GM23248 (cell line): Measurements from ENCODE around the gene OR5K2. TPM values are rescaled to one million over a fixed set of nuclear protein-coding genes. Genes with fewer than 3 reads are reported as not detected.

ENCODE experiments used
- DNase-seq: peaks from one replicate; pipeline ENCODE4 v3.0.0-alpha.2; 2015
- H2AFZ ChIP-seq: fragments of 200-600 bp; sonication (generic); 2 replicates; pipeline ENCODE4 v1.6.1; 2016; ENCODE audit warnings: antibody characterized with exemption
- H3F3A ChIP-seq: fragments of 200-600 bp; sonication (generic); 2 replicates; pipeline ENCODE4 v1.6.1; 2016; ENCODE audit warnings: mild to moderate bottlenecking, antibody characterized with exemption, mixed run types; ENCODE audit not compliant: insufficient read depth
- H3K27ac ChIP-seq: fragments of 200-600 bp; sonication (generic); 2 replicates; pipeline ENCODE4 v1.5.1; 2016; ENCODE audit warnings: mild to moderate bottlenecking
- H3K27me3 ChIP-seq: fragments of 200-600 bp; sonication (generic); replicated peaks from 2 replicates; pipeline ENCODE4 v1.6.1; 2016; ENCODE audit warnings: mild to moderate bottlenecking; ENCODE audit not compliant: insufficient read depth
- H3K36me3 ChIP-seq: fragments of 200-600 bp; sonication (generic); 2 replicates; pipeline ENCODE4 v1.6.1; 2016; ENCODE audit warnings: low read depth, mild to moderate bottlenecking
- H3K4me1 ChIP-seq: fragments of 200-600 bp; sonication (generic); 2 replicates; pipeline ENCODE4 v1.6.1; 2016; ENCODE audit warnings: mild to moderate bottlenecking; ENCODE audit not compliant: insufficient read depth
- H3K4me2 ChIP-seq: fragments of 200-600 bp; sonication (generic); one replicate; pipeline ENCODE4 v1.6.1; 2016; ENCODE audit warnings: mild to moderate bottlenecking; ENCODE audit not compliant: unreplicated experiment
- H3K4me3 ChIP-seq: fragments of 200-600 bp; sonication (generic); 2 replicates; pipeline ENCODE4 v1.5.1; 2016; ENCODE audit warnings: mild to moderate bottlenecking
- H3K79me2 ChIP-seq: fragments of 200-600 bp; sonication (generic); 2 replicates; pipeline ENCODE4 v1.6.1; 2016; ENCODE audit warnings: mild to moderate bottlenecking; ENCODE audit not compliant: insufficient read depth
- H3K9ac ChIP-seq: fragments of 200-600 bp; sonication (generic); 2 replicates; pipeline ENCODE4 v1.6.1; 2016; ENCODE audit warnings: mild to moderate bottlenecking
- H3K9me2 ChIP-seq: fragments of 200-600 bp; sonication (generic); 2 replicates; pipeline ENCODE4 v1.6.1; 2016; ENCODE audit warnings: mixed run types, mild to moderate bottlenecking, moderate library complexity; ENCODE audit not compliant: insufficient read depth
- H3K9me3 ChIP-seq: fragments of 200-600 bp; sonication (generic); one replicate; pipeline ENCODE4 v1.6.1; 2017; ENCODE audit warnings: low read depth
- H4K20me1 ChIP-seq: fragments of 200-600 bp; sonication (generic); 2 replicates; pipeline ENCODE4 v1.6.0; 2016; ENCODE audit not compliant: insufficient read depth
- EZH2 ChIP-seq: fragments of 200-600 bp; sonication (generic); IDR thresholded peaks from 2 replicates; pipeline ENCODE4 v1.6.1; 2018; ENCODE audit warnings: antibody characterized with exemption, mild to moderate bottlenecking; ENCODE audit not compliant: insufficient read depth, poor library complexity, severe bottlenecking
- EZH2phosphoT487 ChIP-seq: fragments of 200-600 bp; sonication (generic); IDR thresholded peaks from 2 replicates; pipeline ENCODE4 v1.6.1; 2018; ENCODE audit warnings: antibody characterized with exemption, moderate library complexity, mild to moderate bottlenecking, low read depth; ENCODE audit not compliant: insufficient read depth
- WGBS, 2 experiments: methylation state at CpG; one replicate each; pipeline ENCODE4 v1.1.6; 2015 to 2017; ENCODE audit warnings: low lambda C conversion rate in 2 of 2, low coverage in 1 of 2; ENCODE audit errors: missing lambda C conversion rate in 2 of 2; 5-methylcytosine and 5-hydroxymethylcytosine counted together
- in situ Hi-C: fragments of 300-500 bp; cut with MboI; formaldehyde crosslinking; loops from 2 replicates; pipeline ENCODE4 v1.15.0; 2020
- polyA plus RNA-seq: library from polyadenylated mRNA; unstranded; fragments of >200 nt; fragmentation: Nextera tagmentation; extraction: Ambion mirVana; gene quantifications from 2 replicates; pipeline ENCODE4 v1.2.1, GENCODE V29; 2016
- total RNA-seq: library from RNA; depleted of rRNA; stranded (reverse); fragments of >200 nt; shearing (Covaris generic); gene quantifications from 2 replicates; pipeline ENCODE4 v1.2.3, GENCODE V29; 2014

OR5K2 gene
- total and polyA plus RNA-seq, 2 experiments from 2014 or later = not detected

GRCh38 chr3:98525494-98525893 lies 28.0 kb downstream of the OR5K2 start:
- H3K9me2 ChIP-seq = no peaks in the 10 kb centered on the region
- H3K36me3 ChIP-seq = peaks cover 5% of the 10 kb centered on the region; the same call in 1 of the 2 replicates
- no peak overlapping the region for H2AFZ ChIP-seq
- no peak for DNase-seq
- TF ChIP-seq EZH2 (no peak), EZH2phosphoT487 (no peak)
- H3K4me3 ChIP-seq = no peak overlapping the region
- H3K79me2 ChIP-seq = peaks cover 19% of the 10 kb centered on the region
- no peak overlapping the region for H3K4me2 ChIP-seq
- 0 out of 2 replicates have a peak, but pooled peaks cover 12% of the 10 kb centered on the region for H3K27me3 ChIP-seq
- no peaks in the 10 kb centered on the region for H3K9me3 ChIP-seq
- no peaks in the 10 kb centered on the region for H3F3A ChIP-seq
- H3K9ac ChIP-seq = no peak overlapping the region
- in situ Hi-C loops = no loop called here
- WGBS, 2 experiments = 70 to 77% methylated on average over 6 of the region's 6 CpGs
- H3K27ac ChIP-seq = no peak overlapping the region
- H4K20me1 ChIP-seq = no peaks in the 10 kb centered on the region
- H3K4me1 ChIP-seq = peaks cover 11% of the 10 kb centered on the region; the same call in 1 of the 2 replicates

GRCh38 chr3:98528474-98529346 lies 31.2 kb downstream of the OR5K2 start:
- Histone ChIP-seq H3K4me1 (no peaks in the 10 kb centered on the region), H3K4me2 (no peak overlapping the region), H3K27me3 (peaks cover 18% of the 10 kb centered on the region; the same call in 1 of the 2 replicates), H2AFZ (no peak overlapping the region), H3K9me2 (no peaks in the 10 kb centered on the region), H3K36me3 (no peaks in the 10 kb centered on the region), H3K79me2 (no peaks in the 10 kb centered on the region), H3K4me3 (no peak overlapping the region), H3K27ac (no peak overlapping the region), H4K20me1 (no peaks in the 10 kb centered on the region), H3F3A (no peaks in the 10 kb centered on the region), H3K9ac (no peak overlapping the region), H3K9me3 (no peaks in the 10 kb centered on the region)
- TF ChIP-seq EZH2phosphoT487 = no peak
- in situ Hi-C loops = no loop called here
- DNase-seq = no peak
- 20% methylated on average over 4 of the region's 4 CpGs for WGBS, 2 experiments

- Histone ChIP-seq H3K4me3 (no peak overlapping the region), H3K36me3 (no peaks in the 10 kb centered on the region), H3K79me2 (no peaks in the 10 kb centered on the region), H4K20me1 (no peaks in the 10 kb centered on the region), H3K4me2 (no peak overlapping the region), H3K9me3 (no peaks in the 10 kb centered on the region), H3K27ac (no peak overlapping the region), H3K9me2 (no peaks in the 10 kb centered on the region), H3K9ac (no peak overlapping the region), H3K27me3 (peaks cover 18% of the 10 kb centered on the region; the same call in 1 of the 2 replicates), H3F3A (no peaks in the 10 kb centered on the region), H3K4me1 (no peaks in the 10 kb centered on the region), H2AFZ (no peak overlapping the region)
- DNase-seq = no peak
- TF ChIP-seq EZH2phosphoT487 (no peak), EZH2 (no peak)
- in situ Hi-C loops = no loop called here
- whole genome bisulfite sequencing, 2 experiments = 72 to 76% methylated on average over 8 of the region's 8 CpGs
Measured at GRCh38 chr3:98529856-98530459, 32.5 kb downstream of the OR5K2 start.

- no peaks in the 10 kb centered on the region for H4K20me1 ChIP-seq
- in situ Hi-C loops = no loop called here
- TF ChIP-seq EZH2 (no peak), EZH2phosphoT487 (no peak)
Measured at GRCh38 chr3:98530676-98531075, 33.2 kb downstream of the OR5K2 start.

More at GRCh38 chr3:98530676-98531075, 33.2 kb downstream of the OR5K2 start:
- no peaks in the 10 kb centered on the region for H3K36me3 ChIP-seq
- H3K4me3 ChIP-seq = no peak overlapping the region
- no peaks in the 10 kb centered on the region for H3K9me3 ChIP-seq
- H2AFZ ChIP-seq = no peak overlapping the region
- WGBS, 2 experiments = 31 to 36% methylated on average over 2 of the region's 2 CpGs
- H3K27ac ChIP-seq = no peak overlapping the region
- peaks cover 18% of the 10 kb centered on the region; the same call in 1 of the 2 replicates for H3K27me3 ChIP-seq
- DNase-seq = no peak
- no peaks in the 10 kb centered on the region for H3K9me2 ChIP-seq
- no peaks in the 10 kb centered on the region for H3F3A ChIP-seq
- no peaks in the 10 kb centered on the region for H3K4me1 ChIP-seq
- H3K79me2 ChIP-seq = no peaks in the 10 kb centered on the region
- H3K4me2 ChIP-seq = no peak overlapping the region
- no peak overlapping the region for H3K9ac ChIP-seq
